PC-3 (cell line): ENCODE measurements around the gene TSC22D3. TPM values are rescaled to one million over a fixed set of nuclear protein-coding genes. Genes with fewer than 3 reads are reported as not detected.

Experiments used
- ATAC-seq: fragments of 200-7000 bp; cut with Tn5 transposase; 2 replicates; pipeline ENCODE4 v1.9.1; 2020; ENCODE audit warnings: mild to moderate bottlenecking, moderate library complexity
- BruUV-seq: library from RNA; stranded (reverse); fragments of 400-500 nt; replicated peaks from 2 replicates; lab custom pipeline; 2021; lab: Mats Ljungman, UMichigan
- CTCF ChIA-PET: fragments of 300-600 bp; sonication (Branson Sonifier 250); formaldehyde crosslinking; loops from one replicate; lab custom pipeline; 2022; ENCODE audit warnings: antibody characterized with exemption; lab: Charles Lee
- POLR2A ChIA-PET: fragments of 300-600 bp; sonication (Branson Sonifier 250); formaldehyde crosslinking; loops from one replicate; lab custom pipeline; 2022; ENCODE audit warnings: antibody characterized with exemption; ENCODE audit not compliant: unreplicated experiment; lab: Charles Lee
- DNase-seq: peaks from one replicate; pipeline ENCODE4 v3.0.0-alpha.2; 2015
- H2AFZ ChIP-seq: fragments of 300-600 bp; sonication (generic); 2 replicates; pipeline ENCODE4 v1.6.0; 2016; ENCODE audit warnings: antibody characterized with exemption, low read length
- H3F3A ChIP-seq: fragments of 300-600 bp; sonication (generic); one replicate; pipeline ENCODE4 v1.6.0; 2017; ENCODE audit warnings: antibody characterized with exemption, low read length, control low read depth, mild to moderate bottlenecking; ENCODE audit not compliant: unreplicated experiment
- H3K27ac ChIP-seq: fragments of 300-600 bp; sonication (generic); 2 replicates; pipeline ENCODE4 v1.5.1; 2016; ENCODE audit warnings: mild to moderate bottlenecking, low read length
- H3K27me3 ChIP-seq: fragments of 300-600 bp; sonication (generic); 2 replicates; pipeline ENCODE4 v1.6.1; 2016; ENCODE audit warnings: low read length, mixed read lengths
- H3K36me3 ChIP-seq: fragments of 300-600 bp; sonication (generic); 2 replicates; pipeline ENCODE4 v1.6.1; 2016; ENCODE audit warnings: low read depth, mixed run types, low read length, mixed read lengths
- H3K4me1 ChIP-seq: fragments of 300-600 bp; sonication (generic); 2 replicates; pipeline ENCODE4 v1.5.1; 2016; ENCODE audit warnings: low read length; ENCODE audit not compliant: insufficient read depth
- H3K4me2 ChIP-seq: fragments of 300-600 bp; sonication (generic); 2 replicates; pipeline ENCODE4 v1.6.0; 2016; ENCODE audit warnings: low read length
- H3K4me3 ChIP-seq: fragments of 300-600 bp; sonication (generic); 2 replicates; pipeline ENCODE4 v1.5.1; 2016; ENCODE audit warnings: mild to moderate bottlenecking, low read length, mixed read lengths
- H3K79me2 ChIP-seq: fragments of 300-600 bp; sonication (generic); 2 replicates; pipeline ENCODE4 v1.6.1; 2017; ENCODE audit warnings: low read length, mixed read lengths
- H3K9ac ChIP-seq: fragments of 300-600 bp; sonication (generic); 2 replicates; pipeline ENCODE4 v1.6.0; 2016; ENCODE audit warnings: mild to moderate bottlenecking, low read length
- H3K9me2 ChIP-seq: fragments of 300-600 bp; sonication (generic); replicated peaks from 2 replicates; pipeline ENCODE4 v1.6.1; 2016; ENCODE audit warnings: mixed run types, low read length, mixed read lengths
- H3K9me3 ChIP-seq: fragments of 300-600 bp; sonication (generic); 2 replicates; pipeline ENCODE4 v1.6.1; 2016; ENCODE audit warnings: low read length, mixed read lengths
- H4K20me1 ChIP-seq: fragments of 300-600 bp; sonication (generic); 2 replicates; pipeline ENCODE4 v1.6.1; 2016; ENCODE audit warnings: low read length, mixed read lengths
- CTCF ChIP-seq: fragments of 300-600 bp; sonication (generic); conservative IDR thresholded peaks from 2 replicates; pipeline ENCODE4 v1.5.1; 2017; ENCODE audit warnings: antibody characterized with exemption, low read depth, mild to moderate bottlenecking, low read length
- EZH2 ChIP-seq: fragments of 300-600 bp; sonication (generic); IDR thresholded peaks from one replicate; pipeline ENCODE4 v1.6.1; 2017; ENCODE audit warnings: antibody characterized with exemption, mild to moderate bottlenecking, low read length; ENCODE audit not compliant: unreplicated experiment
- EZH2phosphoT487 ChIP-seq: fragments of 300-600 bp; sonication (generic); IDR thresholded peaks from 2 replicates; pipeline ENCODE4 v1.6.1; 2018; ENCODE audit warnings: mild to moderate bottlenecking, antibody characterized with exemption, low read length, borderline replicate concordance
- intact Hi-C: fragments of 100-400 bp; cut with micrococcal nuclease; formaldehyde crosslinking; loops from 2 replicates; pipeline ENCODE4 v1.9.0; 2023
- total RNA-seq: library from RNA; depleted of rRNA; stranded (reverse); fragments of >200 nt; gene quantifications from 2 replicates; pipeline ENCODE4 v1.2.3, GENCODE V29; 2014; rRNA removed

The TSC22D3 gene
- total RNA-seq, 1 experiment from 2014 or later, result 17.8 TPM

- Histone ChIP-seq H3K27me3 (no peaks in the 10 kb centered on the region), H3K9ac (no peak overlapping the region), H3K36me3 (no peaks in the 10 kb centered on the region), H3K4me1 (no peaks in the 10 kb centered on the region), H3K4me3 (no peak overlapping the region), H4K20me1 (no peaks in the 10 kb centered on the region), H3F3A (no peaks in the 10 kb centered on the region), H3K9me3 (no peaks in the 10 kb centered on the region), H3K27ac (no peak overlapping the region), H3K9me2 (no peaks in the 10 kb centered on the region), H3K79me2 (no peaks in the 10 kb centered on the region), H3K4me2 (no peak overlapping the region), H2AFZ (no peak overlapping the region)
- intact Hi-C loops, result no loop called here
- DNase-seq, result no peak
- ATAC-seq, result no peak
- CTCF ChIA-PET, result no interaction called here
- TF ChIP-seq CTCF (no peak), EZH2phosphoT487 (no peak), EZH2 (no peak)
- POLR2A ChIA-PET, result no interaction called here
- no TSS peak for BruUV-seq
These were observed 108.7 kb downstream of the TSC22D3 start for GRCh38 chrX:107666931-107667330.

Other genes with a start within 250 kb of the TSC22D3 start
- 57.0 and 70.8 TPM in 2 replicates for gene PRPS1, start 147.3 kb downstream of the TSC22D3 start, total RNA-seq
- gene NCBP2L, start 1.9 kb upstream of the TSC22D3 start, total RNA-seq, result not detected in 2 replicates
- gene MID2, start 50.1 kb upstream of the TSC22D3 start, total RNA-seq, result 19.2 and 23.2 TPM in 2 replicates
- gene TEX13B, start 206.6 kb upstream of the TSC22D3 start, total RNA-seq, result not detected in 2 replicates